ENCODE data around the gene SYT17. TPM values are rescaled to one million over a fixed set of nuclear protein-coding genes. Genes with fewer than 3 reads are reported as not detected.

SYT17 gene
- total RNA-seq, 2 donors from 2014 or later, result 1.8 to 1.9 TPM

- Histone ChIP-seq H3K9me3 (no peaks in the 10 kb centered on the region), H3K36me3 (no peaks in the 10 kb centered on the region), H3K27me3 (replicated peaks; ENCODE audit: insufficient read depth) (no peaks in the 10 kb centered on the region), H3K4me1 (ENCODE audit: control insufficient read depth in 1 of 2, low read depth in 2 of 2) (peaks cover 4 to 10% of the 10 kb centered on the region in 2 donors), H3K4me3 (no peak overlapping the region), H3K27ac (no peak overlapping the region)
- DNase-seq (ENCODE audit: low spot score), result no peak
- TF ChIP-seq, protein P1, sequence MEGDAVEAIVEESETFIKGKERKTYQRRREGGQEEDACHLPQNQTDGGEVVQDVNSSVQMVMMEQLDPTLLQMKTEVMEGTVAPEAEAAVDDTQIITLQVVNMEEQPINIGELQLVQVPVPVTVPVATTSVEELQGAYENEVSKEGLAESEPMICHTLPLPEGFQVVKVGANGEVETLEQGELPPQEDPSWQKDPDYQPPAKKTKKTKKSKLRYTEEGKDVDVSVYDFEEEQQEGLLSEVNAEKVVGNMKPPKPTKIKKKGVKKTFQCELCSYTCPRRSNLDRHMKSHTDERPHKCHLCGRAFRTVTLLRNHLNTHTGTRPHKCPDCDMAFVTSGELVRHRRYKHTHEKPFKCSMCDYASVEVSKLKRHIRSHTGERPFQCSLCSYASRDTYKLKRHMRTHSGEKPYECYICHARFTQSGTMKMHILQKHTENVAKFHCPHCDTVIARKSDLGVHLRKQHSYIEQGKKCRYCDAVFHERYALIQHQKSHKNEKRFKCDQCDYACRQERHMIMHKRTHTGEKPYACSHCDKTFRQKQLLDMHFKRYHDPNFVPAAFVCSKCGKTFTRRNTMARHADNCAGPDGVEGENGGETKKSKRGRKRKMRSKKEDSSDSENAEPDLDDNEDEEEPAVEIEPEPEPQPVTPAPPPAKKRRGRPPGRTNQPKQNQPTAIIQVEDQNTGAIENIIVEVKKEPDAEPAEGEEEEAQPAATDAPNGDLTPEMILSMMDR (IDR thresholded peaks at IDR 0.05), result no peak
- no peak for ATAC-seq (ENCODE audit: insufficient number of reproducible peaks, low FRiP score, low read depth)
These were observed 29.4 kb upstream of the SYT17 start for GRCh38 chr16:19138601-19139000.

- no peak for ATAC-seq (ENCODE audit: insufficient number of reproducible peaks, low FRiP score, low read depth)
- H3K4me1 ChIP-seq (ENCODE audit: control insufficient read depth in 1 of 2, low read depth in 2 of 2), result peaks cover 4 to 10% of the 10 kb centered on the region in 2 donors
- H3K27ac ChIP-seq, result no peak overlapping the region
- H3K9me3 ChIP-seq, result no peaks in the 10 kb centered on the region
- H3K27me3 ChIP-seq (replicated peaks; ENCODE audit: insufficient read depth), result no peaks in the 10 kb centered on the region
- H3K36me3 ChIP-seq, result no peaks in the 10 kb centered on the region
- TF ChIP-seq, protein P1 (IDR thresholded peaks at IDR 0.05), result no peak
- H3K4me3 ChIP-seq, result no peak overlapping the region
- DNase-seq (ENCODE audit: low spot score), result no peak
These were observed 28.5 kb upstream of the SYT17 start for GRCh38 chr16:19139436-19140091.

DNA sequence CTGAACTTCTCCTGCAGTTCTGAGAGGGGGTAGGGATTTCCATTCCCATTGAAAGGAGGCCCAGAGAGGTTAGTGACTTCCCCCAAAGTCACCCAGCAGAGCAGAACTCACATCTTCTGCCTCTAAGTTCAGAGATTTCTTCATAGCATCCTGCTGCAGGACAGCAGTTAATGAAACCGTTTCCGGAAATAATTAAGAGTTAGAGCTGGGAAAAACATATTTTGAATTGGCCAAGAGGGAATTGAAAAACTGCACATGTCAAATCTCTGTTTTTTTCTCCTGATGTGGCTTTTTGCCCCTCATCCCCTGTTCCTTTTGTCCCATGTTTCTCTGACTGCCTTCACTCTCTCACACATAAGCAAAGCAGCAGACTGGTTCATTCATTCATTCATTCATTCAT, 27.6 kb upstream of the SYT17 start:
- peaks cover 4 to 10% of the 10 kb centered on the region in 2 donors for H3K4me1 ChIP-seq (ENCODE audit: control insufficient read depth in 1 of 2, low read depth in 2 of 2)
- H3K4me3 ChIP-seq, result no peak overlapping the region
- H3K9me3 ChIP-seq, result no peaks in the 10 kb centered on the region
- ATAC-seq (ENCODE audit: insufficient number of reproducible peaks, low FRiP score, low read depth) (no peak), DNase-seq (ENCODE audit: low spot score) (no peak)
- no peaks in the 10 kb centered on the region for H3K36me3 ChIP-seq
- no peak overlapping the region for H3K27ac ChIP-seq
- no peaks in the 10 kb centered on the region for H3K27me3 ChIP-seq (replicated peaks; ENCODE audit: insufficient read depth)
- TF ChIP-seq, protein P1 (IDR thresholded peaks at IDR 0.05), result no peak

DNA sequence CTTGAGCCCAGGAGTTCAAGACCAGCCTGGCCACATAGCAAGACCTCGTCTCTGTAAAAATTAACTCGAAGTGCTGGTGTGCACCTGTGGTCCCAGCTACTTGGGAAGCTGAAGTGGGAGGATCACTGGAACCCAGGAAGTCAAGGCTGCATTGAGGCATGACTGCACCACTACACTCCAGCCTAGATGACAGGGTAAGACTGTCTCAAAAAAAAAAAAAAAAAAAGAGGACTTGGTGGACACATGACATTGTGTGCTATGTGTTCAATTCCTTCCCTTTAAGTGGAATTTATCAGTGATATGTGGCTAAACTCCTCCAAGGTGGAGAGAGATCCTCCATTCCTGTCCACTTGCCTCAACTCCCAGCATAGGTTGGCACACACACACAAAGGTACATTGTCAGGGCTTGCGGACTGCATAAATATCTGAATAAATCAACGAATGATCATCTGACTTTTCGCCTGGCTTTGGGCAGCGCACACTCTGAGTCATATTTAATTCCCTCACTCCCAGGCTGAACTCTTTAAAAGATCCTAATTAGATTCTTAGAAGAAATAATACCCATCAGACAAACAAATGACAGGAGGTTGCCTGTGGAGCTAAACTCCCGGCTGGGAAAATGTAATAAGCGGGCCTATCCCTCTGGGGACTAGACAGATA, 25.0 kb upstream of the SYT17 start:
- Histone ChIP-seq H3K4me3 (no peak overlapping the region), H3K27ac (no peak overlapping the region), H3K9me3 (no peaks in the 10 kb centered on the region), H3K27me3 (replicated peaks; ENCODE audit: insufficient read depth) (no peaks in the 10 kb centered on the region), H3K36me3 (no peaks in the 10 kb centered on the region), H3K4me1 (ENCODE audit: control insufficient read depth in 1 of 2, low read depth in 2 of 2) (no peaks in the 10 kb centered on the region)
- DNase-seq (ENCODE audit: low spot score), result no peak
- ATAC-seq (ENCODE audit: insufficient number of reproducible peaks, low FRiP score, low read depth), result no peak
- TF ChIP-seq, protein P1 (IDR thresholded peaks at IDR 0.05), result no peak

- Histone ChIP-seq H3K27me3 (replicated peaks; ENCODE audit: insufficient read depth) (no peaks in the 10 kb centered on the region), H3K4me1 (ENCODE audit: control insufficient read depth in 1 of 2, low read depth in 2 of 2) (no peaks in the 10 kb centered on the region), H3K4me3 (no peak overlapping the region), H3K36me3 (no peaks in the 10 kb centered on the region), H3K27ac (no peak overlapping the region), H3K9me3 (no peaks in the 10 kb centered on the region)
- no peak for ATAC-seq (ENCODE audit: insufficient number of reproducible peaks, low FRiP score, low read depth)
- TF ChIP-seq, protein P1 (IDR thresholded peaks at IDR 0.05), result no peak
- no peak for DNase-seq (ENCODE audit: low spot score)
These were observed 24.5 kb upstream of the SYT17 start for GRCh38 chr16:19143599-19143956.

All from thoracic aorta (tissue), 2 donors.